HCT116 (cell line): Measurements from ENCODE around the gene EIF5B. TPM values are rescaled to one million over a fixed set of nuclear protein-coding genes. Genes with fewer than 3 reads are reported as not detected.

Source experiments
- ATAC-seq: fragments of 200-7000 bp; cut with Tn5 transposase; 2 replicates; pipeline ENCODE4 v1.9.1; 2020; ENCODE audit warnings: mild to moderate bottlenecking, moderate library complexity
- BruUV-seq: library from RNA; stranded (reverse); fragments of 400-500 nt; replicated peaks from 2 replicates; lab custom pipeline; 2021; lab: Mats Ljungman, UMichigan
- CTCF ChIA-PET: fragments of 300-600 bp; sonication (Branson Sonifier 250); formaldehyde crosslinking; loops from one replicate; lab custom pipeline; 2021; ENCODE audit warnings: antibody characterized with exemption; lab: Charles Lee
- POLR2A ChIA-PET: fragments of 300-600, 350-600 bp; sonication (Branson Sonifier 250); formaldehyde crosslinking; loops from one replicate; lab custom pipeline; 2021; ENCODE audit warnings: antibody characterized with exemption; lab: Charles Lee
- RAD21 ChIA-PET, 2 experiments: fragments of 300-600 bp; sonication (Branson Sonifier 250); formaldehyde crosslinking; loops; one replicate each; lab custom pipeline; 2023; ENCODE audit warnings: low total read pairs in 2 of 2; ENCODE audit not compliant: uncharacterized antibody in 2 of 2, unreplicated experiment in 2 of 2, low non-redundant PET in 1 of 2; lab: Charles Lee
- DNase-seq: peaks from one replicate; pipeline ENCODE4 v3.0.0-alpha.2; 2010; ENCODE audit warnings: low read depth, low spot score
- H2AFZ ChIP-seq: fragments of 200-600 bp; shearing (Covaris generic), sonication (generic); 2 replicates; pipeline ENCODE4 v1.6.1; 2017; ENCODE audit warnings: low read depth, mixed run types, mixed read lengths, antibody characterized with exemption, low read length; ENCODE audit not compliant: poor library complexity, severe bottlenecking
- H3K27ac ChIP-seq: 2 replicates; pipeline ENCODE4 v1.5.1; 2012; ENCODE audit warnings: low read depth, low read length
- H3K27me3 ChIP-seq: fragments of 200-600 bp; sonication (generic); 2 replicates; pipeline ENCODE4 v1.6.1; 2016; ENCODE audit warnings: mixed run types, low read length, mixed read lengths; ENCODE audit not compliant: insufficient read depth
- H3K36me3 ChIP-seq, 2 experiments: fragments of 200-500 bp in 1 of 2; fragments of 200-600 bp in 1 of 2; sonication (Bioruptor generic) in 1 of 2; sonication (generic) in 1 of 2; 2 replicates each; pipeline versions ENCODE4 v1.5.1 to v1.6.1; 2014 to 2016; ENCODE audit warnings: low read length in 2 of 2, inconsistent platforms in 1 of 2, mixed read lengths in 1 of 2, mixed run types in 1 of 2; ENCODE audit not compliant: insufficient read depth in 2 of 2, control insufficient read depth in 1 of 2
- H3K4me1 ChIP-seq, 2 experiments: fragments of 200-600 bp in 1 of 2; sonication (generic) in 1 of 2; 2 replicates each; pipeline versions ENCODE4 v1.5.1 to v1.6.1; 2012 to 2017; ENCODE audit warnings: low read length in 2 of 2, inconsistent platforms in 1 of 2, mild to moderate bottlenecking in 1 of 2, mixed read lengths in 1 of 2, mixed run types in 1 of 2, moderate library complexity in 1 of 2; ENCODE audit not compliant: insufficient read depth in 2 of 2, control insufficient read depth in 1 of 2
- H3K4me2 ChIP-seq: fragments of 200-600 bp; sonication (generic); 2 replicates; pipeline ENCODE4 v1.6.1; 2017; ENCODE audit warnings: mixed run types, low read length, mixed read lengths
- H3K4me3 ChIP-seq, 2 experiments: fragments of 200-600 bp in 1 of 2; sonication (generic) in 1 of 2; replicated peaks in 1 of 2; 2 replicates each; pipeline ENCODE4 v1.5.1; 2011 to 2016; ENCODE audit warnings: low read length in 2 of 2, control low read depth in 1 of 2, low read depth in 1 of 2, mild to moderate bottlenecking in 1 of 2, mixed read lengths in 1 of 2, mixed run types in 1 of 2
- H3K79me2 ChIP-seq: fragments of 200-600 bp; sonication (generic); 2 replicates; pipeline ENCODE4 v1.6.1; 2017; ENCODE audit warnings: mild to moderate bottlenecking, mixed run types, low read length, moderate library complexity, mixed read lengths; ENCODE audit not compliant: insufficient read depth
- H3K9ac ChIP-seq: fragments of 200-600 bp; sonication (generic); 2 replicates; pipeline ENCODE4 v1.6.1; 2016; ENCODE audit warnings: low read length, mixed read lengths
- H3K9me2 ChIP-seq: fragments of 200-600 bp; sonication (generic), shearing (Covaris generic); 2 replicates; pipeline ENCODE4 v1.6.1; 2017; ENCODE audit warnings: mixed run types, mild to moderate bottlenecking, moderate library complexity; ENCODE audit not compliant: insufficient read depth
- H3K9me3 ChIP-seq, 2 experiments: fragments of 200-500 bp in 1 of 2; fragments of 200-600 bp in 1 of 2; sonication (Bioruptor generic) in 1 of 2; sonication (generic) in 1 of 2; 2 replicates each; pipeline ENCODE4 v1.6.1; 2014 to 2017; ENCODE audit warnings: low read length in 2 of 2, mixed read lengths in 2 of 2, inconsistent platforms in 1 of 2, low read depth in 1 of 2, mild to moderate bottlenecking in 1 of 2, mixed run types in 1 of 2, moderate library complexity in 1 of 2; ENCODE audit not compliant: control insufficient read depth in 1 of 2, insufficient read depth in 1 of 2
- H4K20me1 ChIP-seq: fragments of 200-600 bp; sonication (generic), shearing (Covaris generic); 2 replicates; pipeline ENCODE4 v1.6.1; 2017; ENCODE audit warnings: mixed run types, mild to moderate bottlenecking, moderate library complexity; ENCODE audit not compliant: insufficient read depth
- CBX3 ChIP-seq: IDR thresholded peaks from 2 replicates; pipeline ENCODE4 v1.6.1; 2012; ENCODE audit warnings: low read depth
- CEBPB ChIP-seq: IDR thresholded peaks from 2 replicates; pipeline ENCODE4 v1.6.1; 2012; ENCODE audit warnings: low read depth
- EGR1 ChIP-seq: IDR thresholded peaks from 2 replicates; pipeline ENCODE4 v1.6.1; 2012; ENCODE audit warnings: low read depth
- ELF1 ChIP-seq: IDR thresholded peaks from 2 replicates; pipeline ENCODE4 v1.6.1; 2012; ENCODE audit warnings: low read depth, borderline replicate concordance
- EZH2 ChIP-seq: fragments of 200-600 bp; sonication (generic); IDR thresholded peaks from 2 replicates; pipeline ENCODE4 v1.6.1; 2017; ENCODE audit warnings: antibody characterized with exemption, mixed run types
- EZH2phosphoT487 ChIP-seq: fragments of 200-600 bp; IDR thresholded peaks from 2 replicates; pipeline ENCODE4 v1.6.1; 2018; ENCODE audit warnings: antibody characterized with exemption, borderline replicate concordance
- FOSL1 ChIP-seq: IDR thresholded peaks from 2 replicates; pipeline ENCODE4 v1.6.1; 2012; ENCODE audit warnings: low read depth
- JUND ChIP-seq: IDR thresholded peaks from 2 replicates; pipeline ENCODE4 v1.6.1; 2012
- MAX ChIP-seq: IDR thresholded peaks from 2 replicates; pipeline ENCODE4 v1.6.1; 2012
- RAD21 ChIP-seq: IDR thresholded peaks from 2 replicates; pipeline ENCODE4 v1.6.1; 2012; ENCODE audit warnings: low read depth, mild to moderate bottlenecking
- REST ChIP-seq: IDR thresholded peaks from 2 replicates; pipeline ENCODE4 v1.6.1; 2012; ENCODE audit warnings: low read depth
- SIN3A ChIP-seq: IDR thresholded peaks from 2 replicates; pipeline ENCODE4 v1.6.1; 2012; ENCODE audit warnings: low read depth
- SP1 ChIP-seq: IDR thresholded peaks from 2 replicates; pipeline ENCODE4 v1.6.1; 2012; ENCODE audit warnings: low read depth
- SRF ChIP-seq: IDR thresholded peaks from 2 replicates; pipeline ENCODE4 v1.6.1; 2012; ENCODE audit warnings: low read depth
- TCF7L2 ChIP-seq: IDR thresholded peaks from 2 replicates; pipeline ENCODE4 v1.7.0; 2011; ENCODE audit warnings: borderline replicate concordance, inconsistent platforms; ENCODE audit not compliant: insufficient read depth, insufficient read length; ENCODE audit errors: extremely low read depth
- YY1 ChIP-seq: IDR thresholded peaks from 2 replicates; pipeline ENCODE4 v1.6.1; 2011; ENCODE audit warnings: low read length, low read depth, moderate library complexity, mild to moderate bottlenecking; ENCODE audit not compliant: insufficient replicate concordance; ENCODE audit errors: extremely low read depth
- ZBTB33 ChIP-seq: IDR thresholded peaks from 2 replicates; pipeline ENCODE4 v1.6.1; 2011; ENCODE audit warnings: mild to moderate bottlenecking, low read length, moderate library complexity; ENCODE audit not compliant: insufficient replicate concordance; ENCODE audit errors: extremely low read depth
- ZFX ChIP-seq: fragments of 450-650 bp; IDR thresholded peaks from 2 replicates; pipeline ENCODE4 v1.6.1; 2017
- ZNF274 ChIP-seq: fragments of 200-500 bp; sonication (Bioruptor generic); IDR thresholded peaks from 2 replicates; pipeline ENCODE4 v1.6.1; 2014; ENCODE audit warnings: mild to moderate bottlenecking, low read depth, low read length, inconsistent platforms
- intact Hi-C: fragments of 100-400 bp; cut with micrococcal nuclease; formaldehyde crosslinking; loops from 2 replicates; pipeline ENCODE4 v1.10.0; 2022
- total RNA-seq: library from RNA; stranded (reverse); gene quantifications from one replicate; pipeline ENCODE4 v1.2.1, GENCODE V29; 2021; ENCODE audit not compliant: unreplicated experiment

Gene EIF5B
- total RNA-seq, 1 experiment from 2014 or later = 65.9 TPM

- Histone ChIP-seq H3K79me2 (peaks cover 49% of the 10 kb centered on the region), H3K4me2 (no peak overlapping the region), H2AFZ (no peak overlapping the region), H3K9ac (no peak overlapping the region), H4K20me1 (no peaks in the 10 kb centered on the region), H3K9me3 (no peaks in the 10 kb centered on the region), H3K36me3 (peaks cover 44 to 56% of the 10 kb centered on the region in 2 experiments), H3K4me3 (no peak overlapping the region), H3K4me1 (no peaks in the 10 kb centered on the region), H3K9me2 (no peaks in the 10 kb centered on the region), H3K27ac (no peak overlapping the region), H3K27me3 (no peaks in the 10 kb centered on the region)
- CTCF ChIA-PET = no interaction called here
- BruUV-seq = no TSS peak
- intact Hi-C loops = no loop called here
- POLR2A ChIA-PET = no interaction called here
- no peak for DNase-seq
- no peak for ATAC-seq
- TF ChIP-seq ELF1 (no peak), MAX (no peak), EZH2phosphoT487 (no peak), ZFX (no peak), ZBTB33 (no peak), SP1 (no peak), TCF7L2 (no peak), ZNF274 (no peak), RAD21 (no peak), FOSL1 (no peak), SRF (no peak), EGR1 (no peak), JUND (no peak), SIN3A (no peak), CBX3 (no peak), CEBPB (no peak), EZH2 (no peak), YY1 (no peak), REST (no peak)
- RAD21 ChIA-PET = no interaction called here
Measured at GRCh38 chr2:99377879-99378278, 40.7 kb downstream of the EIF5B start.
